Adrenal gland (tissue), 12 donors: Measurements from ENCODE around the gene KIAA1671. TPM values are rescaled to one million over a fixed set of nuclear protein-coding genes. Genes with fewer than 3 reads are reported as not detected.

ENCODE experiments used
- DNase-seq, 7 donors: peaks; one replicate each; pipeline ENCODE4 v3.0.0-alpha.2; 2019 to 2020
- H3K27ac ChIP-seq, 5 donors: fragments of 200-600 bp; sonication (generic) in 4 of 5; 1 replicate in 3 of 5; 2 replicates in 2 of 5; pipeline versions ENCODE4 v1.5.1 to v1.8.0; 2016 to 2020; ENCODE audit warnings: mild to moderate bottlenecking in 1 of 5
- H3K27me3 ChIP-seq: fragments of 200-600 bp; 2 replicates; pipeline ENCODE4 v1.8.0; 2021
- H3K36me3 ChIP-seq, 2 donors: fragments of 200-600 bp; replicated peaks in 1 of 2; 1 replicate in 1 of 2; 2 replicates in 1 of 2; pipeline versions ENCODE4 v1.5.1 to v1.8.0; 2018 to 2022
- H3K4me1 ChIP-seq, 2 donors: fragments of 200-600 bp; replicated peaks in 1 of 2; 1 replicate in 1 of 2; 2 replicates in 1 of 2; pipeline versions ENCODE4 v1.5.1 to v1.8.0; 2018 to 2021
- H3K4me3 ChIP-seq, 4 donors: fragments of 200-600 bp; sonication (generic) in 3 of 4; one replicate each; pipeline ENCODE4 v1.5.1; 2016 to 2018
- H3K9me3 ChIP-seq, 3 donors: fragments of 200-600 bp; sonication (generic) in 1 of 3; replicated peaks in 1 of 3; 1 replicate in 2 of 3; 2 replicates in 1 of 3; pipeline versions ENCODE4 v1.5.1 to v1.8.0; 2016 to 2021
- CTCF ChIP-seq, 6 experiments: fragments of 450-650 bp in 4 of 6; fragments of 200-600 bp in 2 of 6; sonication (generic) in 1 of 6; IDR thresholded peaks; 1 replicate in 5 of 6; 2 replicates in 1 of 6; pipeline versions ENCODE4 v1.5.1 to v1.8.0; 2016 to 2021; ENCODE audit warnings: antibody characterized with exemption in 6 of 6, mild to moderate bottlenecking in 2 of 6, moderate library complexity in 1 of 6
- POLR2A ChIP-seq, 2 donors: fragments of 450-650 bp; IDR thresholded peaks; one replicate each; pipeline ENCODE4 v1.6.1; 2017; ENCODE audit warnings: antibody characterized with exemption in 2 of 2, mild to moderate bottlenecking in 2 of 2, moderate library complexity in 1 of 2
- WGBS, 4 donors: extraction: QIAGEN DNeasy Blood & Tissue Kit in 2 of 4; methylation state at CpG; one replicate each; pipeline versions ENCODE4 v1.1.5 to v1.1.7; 2013 to 2017; 5-methylcytosine and 5-hydroxymethylcytosine counted together
- intact Hi-C, 2 donors: fragments of 100-400 bp; cut with DNase I; formaldehyde crosslinking; loops; one replicate each; pipeline versions ENCODE4 v1.14.1 to v1.15.0; 2022 to 2023
- polyA plus RNA-seq, 3 donors: library from polyadenylated mRNA; stranded (reverse); fragments of 200-250 nt in 2 of 3; fragments of 350-450 nt in 1 of 3; fragmentation: Illumina TruSeq in 1 of 3; extraction: RNeasy Lipid Tissue Mini Kit (QIAGEN cat#74804) in 1 of 3; gene quantifications; one replicate each; pipeline ENCODE4 v1.2.3, GENCODE V29; 2013 to 2014
- total RNA-seq, 9 donors: library from RNA; depleted of rRNA in 4 of 9; stranded (reverse); fragments of >200 nt in 4 of 9; fragments of 120-200 nt in 1 of 9; fragmentation: NEBNext Ultra II Directional in 1 of 9; extraction: Animal tissue kit (Norgen Biotek cat#: 25700) in 1 of 9; gene quantifications; one replicate each; pipeline versions ENCODE4 v1.1.0 to v1.2.4, GENCODE V29; 2013 to 2023
- donor health status: healthy with polysubstance abuse.
- donor health status: Bipolar disorder and iron deficiency.
- donor health status: DM: yes; HTN: yes; CAD: no.
- donor health status: DM: no; HTN: no; CAD: no.
- donor health status: DM: no; HTN: no; CAD: no.
- donor health status: DM: yes; HTN: yes; CAD: no.

Gene KIAA1671
- total and polyA plus RNA-seq, 12 donors = 5.3 to 71.0 (median 45.8) TPM

- Histone ChIP-seq H3K9me3 (no peaks in the 10 kb centered on the region), H3K4me3 (no peak overlapping the region), H3K36me3 (no peaks in the 10 kb centered on the region), H3K4me1 (peaks cover 23 to 24% of the 10 kb centered on the region in 2 donors), H3K27ac (peak overlapping the region in 1 of 5 donors; percentile 6), H3K27me3 (no peaks in the 10 kb centered on the region)
- intact Hi-C loops = no loop called here
- 69 to 90% (median 84%) methylated on average over 2 of the region's 2 CpGs for WGBS, 4 donors
- peak in 1 of 7 donors; percentile 18 for DNase-seq
- TF ChIP-seq POLR2A (IDR thresholded peaks at IDR 0.05) = no peak
- no peak for TF ChIP-seq CTCF (IDR thresholded peaks at IDR 0.05)
These were observed 4.5 kb downstream of the KIAA1671 start for GRCh38 chr22:24957043-24957442.

GRCh38 chr22:24961217-24961844, 8.8 kb downstream of the KIAA1671 start:
- peak in 5 of 7 donors; percentile 55 to 71 (median 62) for DNase-seq

GRCh38 chr22:24962094-24962493, 9.6 kb downstream of the KIAA1671 start:
- Histone ChIP-seq H3K4me3 (no peak overlapping the region), H3K9me3 (no peaks in the 10 kb centered on the region), H3K27ac (peak overlapping the region in 2 of 5 donors; percentile 49 to 62), H3K27me3 (no peaks in the 10 kb centered on the region), H3K4me1 (peaks cover 23 to 37% of the 10 kb centered on the region in 2 donors), H3K36me3 (no peaks in the 10 kb centered on the region)
- intact Hi-C loops = no loop called here
- peak in 1 of 7 donors; percentile 20 for DNase-seq
- TF ChIP-seq POLR2A (IDR thresholded peaks at IDR 0.05) = no peak
- no peak for TF ChIP-seq CTCF (IDR thresholded peaks at IDR 0.05)
- whole genome bisulfite sequencing, 4 donors = 91 to 97% (median 95%) methylated on average over 8 of the region's 8 CpGs

More at GRCh38 chr22:24961217-24961844, 8.8 kb downstream of the KIAA1671 start:
- Histone ChIP-seq H3K36me3 (no peaks in the 10 kb centered on the region), H3K9me3 (no peaks in the 10 kb centered on the region), H3K27me3 (no peaks in the 10 kb centered on the region), H3K4me1 (peaks cover 15 to 29% of the 10 kb centered on the region in 2 donors), H3K4me3 (no peak overlapping the region), H3K27ac (peak overlapping the region in 1 of 5 donors; percentile 5)
- WGBS, 4 donors = 65 to 77% (median 76%) methylated on average over 10 to 11 of the region's 11 CpGs
- intact Hi-C loops = no loop called here
- TF ChIP-seq CTCF (IDR thresholded peaks at IDR 0.05) (no peak), POLR2A (IDR thresholded peaks at IDR 0.05) (no peak)

GRCh38 chr22:24962835-24963234, 10.3 kb downstream of the KIAA1671 start:
- H3K9me3 ChIP-seq = no peaks in the 10 kb centered on the region
- intact Hi-C loops = no loop called here
- peak overlapping the region in 4 of 5 donors; percentile 12 to 62 (median 48) for H3K27ac ChIP-seq
- DNase-seq = peak in 1 of 7 donors; percentile 18
- no peaks in the 10 kb centered on the region for H3K36me3 ChIP-seq
- no peaks in the 10 kb centered on the region for H3K27me3 ChIP-seq
- 70 to 93% (median 73%) methylated on average over 5 to 11 of the region's 11 CpGs for WGBS, 4 donors
- TF ChIP-seq POLR2A (IDR thresholded peaks at IDR 0.05) = no peak
- no peak for TF ChIP-seq CTCF (IDR thresholded peaks at IDR 0.05)
- peaks cover 30 to 44% of the 10 kb centered on the region in 2 donors for H3K4me1 ChIP-seq
- H3K4me3 ChIP-seq = no peak overlapping the region
